ENCODE results near the gene PEX16.

- no peak for TF ChIP-seq CTCF (conservative IDR thresholded peaks at IDR 0.05; ENCODE audit: low read length)
- TF ChIP-seq EZH2phosphoT487 (IDR thresholded peaks at IDR 0.05; ENCODE audit: borderline replicate concordance, low read depth, low read length), result no peak
Measured at GRCh38 chr11:45879803-45880686, 37.6 kb downstream of the PEX16 start.

Data from OCI-LY7 (cell line).